NCI-H446 treated with DMSO at 0.1 percent for 48 hours (cell line): ENCODE results near the gene ZFP2.
"Not testable (repeated sequence)": the region's sequence is repeated elsewhere in the genome, so short reads cannot be mapped to it uniquely, and the experiment has no call there.

ENCODE experiments used
- DNase-seq: peaks from one replicate; lab custom pipeline; 2025; lab: John Stamatoyannopoulos, UW

The ZFP2 gene

GRCh38 chr5:178895615-178896571 lies at the start of gene ZFP2:
Gene ZFP2, plus strand, starts transcription at chr5:178895913. Its CDS starts 35,401 bp downstream, at chr5:178931314.
- DNase-seq, result no peak

GRCh38 chr5:178849316-178849715 lies 46.4 kb upstream of the ZFP2 start:
- no peak for DNase-seq

GRCh38 chr5:178851951-178852350 lies 43.8 kb upstream of the ZFP2 start:
- DNase-seq, result no peak

- no peak for DNase-seq
Measured at GRCh38 chr5:178854284-178854683, 41.4 kb upstream of the ZFP2 start.

- peak; percentile 81 for DNase-seq
Measured at GRCh38 chr5:178859625-178860521, 35.8 kb upstream of the ZFP2 start, which contains the start of gene ZNF354B. Gene ZNF354B, plus strand, starts transcription at chr5:178859953. Its CDS starts 1,095 bp downstream, at chr5:178861048.

GRCh38 chr5:178860615-178861014 lies 35.1 kb upstream of the ZFP2 start:
- not testable (repeated sequence) for DNase-seq

GRCh38 chr5:178861627-178862026 lies 34.1 kb upstream of the ZFP2 start:
- no peak for DNase-seq

- DNase-seq, result no peak
Measured at GRCh38 chr5:178866946-178867345, 28.8 kb upstream of the ZFP2 start.

- DNase-seq, result no peak
Measured at GRCh38 chr5:178869577-178869976, 26.1 kb upstream of the ZFP2 start.

- no peak for DNase-seq
Measured at GRCh38 chr5:178870411-178870810, 25.3 kb upstream of the ZFP2 start.

- no peak for DNase-seq
Measured at GRCh38 chr5:178872302-178872701, 23.4 kb upstream of the ZFP2 start.

- DNase-seq, result not testable (repeated sequence)
Measured at GRCh38 chr5:178883115-178883694, 12.5 kb upstream of the ZFP2 start.

GRCh38 chr5:178883815-178884430 lies 11.8 kb upstream of the ZFP2 start:
- DNase-seq, result no peak

GRCh38 chr5:178899289-178899688 lies 3.6 kb downstream of the ZFP2 start:
- no peak for DNase-seq

GRCh38 chr5:178902849-178903248 lies 7.1 kb downstream of the ZFP2 start:
- DNase-seq, result no peak

GRCh38 chr5:178931846-178932760 lies 36.4 kb downstream of the ZFP2 start:
- DNase-seq, result no peak

- peak; percentile 39 for DNase-seq
Measured at GRCh38 chr5:178940569-178941360, 45.1 kb downstream of the ZFP2 start, which contains the start of gene ZNF454. Gene ZNF454, plus strand, starts transcription at chr5:178941198. Its CDS starts 1,594 bp downstream, at chr5:178942792.

GRCh38 chr5:178941361-178941760 lies 45.6 kb downstream of the ZFP2 start:
- DNase-seq, result no peak

GRCh38 chr5:178965465-178966055 lies 69.8 kb downstream of the ZFP2 start:
- DNase-seq, result no peak
